Measurements from ENCODE around the gene ANGPT4. TPM values are rescaled to one million over a fixed set of nuclear protein-coding genes. Genes with fewer than 3 reads are reported as not detected.

The ANGPT4 gene
- polyA plus RNA-seq, 1 of the 3 experiments (the other 2 are of a cell fraction): not detected

DNA sequence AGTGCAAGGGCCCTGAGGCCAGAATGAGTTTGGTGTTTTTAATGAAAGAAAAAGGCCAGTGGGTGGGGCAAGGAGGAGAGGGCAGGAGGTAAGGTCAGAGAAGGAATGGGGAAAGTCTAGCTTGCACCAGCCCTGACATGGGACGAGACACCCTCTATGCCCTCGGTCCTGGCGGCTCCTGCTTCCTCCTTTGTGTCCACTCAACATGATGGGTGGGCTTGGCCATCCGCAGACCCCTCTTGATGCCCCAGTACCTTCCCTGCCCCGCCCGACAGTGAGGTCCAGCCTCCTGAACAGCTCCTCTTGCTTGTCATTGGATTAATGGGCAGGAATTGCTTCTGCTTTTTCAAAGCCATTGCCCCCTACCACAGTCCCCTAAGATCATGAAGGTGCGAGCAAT is 33.6 kb upstream of the ANGPT4 start:
- no peak for DNase-seq
- no peaks in the 10 kb centered on the region for H3F3A ChIP-seq (replicated peaks; ENCODE audit: insufficient read depth)
- H3K4me3 ChIP-seq (ENCODE audit: low read depth in 2 of 2, low read length in 1 of 2): no peak overlapping the region
- H4K20me1 ChIP-seq (ENCODE audit: insufficient read depth): no peaks in the 10 kb centered on the region
- no peaks in the 10 kb centered on the region for H3K36me3 ChIP-seq (replicated peaks in 1 of 2; ENCODE audit: control insufficient read depth in 1 of 2, insufficient read depth in 2 of 2, low read length in 1 of 2)
- TF ChIP-seq RAD21 (IDR thresholded peaks at IDR 0.05; ENCODE audit: low read length): no peak
- no peak for TF ChIP-seq GATA2 (CRISPR knock-in tag; IDR thresholded peaks at IDR 0.05)
- TF ChIP-seq POLR2AphosphoS5 (IDR thresholded peaks at IDR 0.05; ENCODE audit: low read depth, low read length): no peak
- no peak for TF ChIP-seq EP300 (IDR thresholded peaks at IDR 0.05; ENCODE audit: borderline replicate concordance in 1 of 2, low read depth in 1 of 2, low read length in 1 of 2)
- TF ChIP-seq YY1 (IDR thresholded peaks at IDR 0.05; ENCODE audit: low read depth): no peak
- ChIA-PET POLR2A (no interaction called here), CTCF (interaction anchor here (0.9 kb wide), 1 partner anchor 131 kb away, joined by 4 read pairs; no protein-coding TSS in a partner anchor)
- no peak overlapping the region for H3K4me2 ChIP-seq
- H3K27me3 ChIP-seq (ENCODE audit: insufficient read depth): no peaks in the 10 kb centered on the region; the same call in 1 of the 2 replicates
- 24% methylated on average over 6 of the region's 7 CpGs for WGBS (ENCODE audit: low lambda C conversion rate)
- no peak overlapping the region for H3K27ac ChIP-seq (ENCODE audit: low read depth in 2 of 2, low read length in 1 of 2)
- H3K4me1 ChIP-seq (ENCODE audit: control insufficient read depth in 1 of 2, insufficient read depth in 2 of 2, low read depth in 1 of 2, low read length in 1 of 2): peaks cover 0 to 4% of the 10 kb centered on the region in 2 experiments; a peak in 1 of 4 replicates
- H3K79me2 ChIP-seq (ENCODE audit: insufficient read depth): no peaks in the 10 kb centered on the region
- H3K9ac ChIP-seq: no peak overlapping the region
- H3K9me2 ChIP-seq: no peaks in the 10 kb centered on the region
- no peak overlapping the region for H2AFZ ChIP-seq (ENCODE audit: low read depth)
- no peaks in the 10 kb centered on the region for H3K9me3 ChIP-seq

DNA sequence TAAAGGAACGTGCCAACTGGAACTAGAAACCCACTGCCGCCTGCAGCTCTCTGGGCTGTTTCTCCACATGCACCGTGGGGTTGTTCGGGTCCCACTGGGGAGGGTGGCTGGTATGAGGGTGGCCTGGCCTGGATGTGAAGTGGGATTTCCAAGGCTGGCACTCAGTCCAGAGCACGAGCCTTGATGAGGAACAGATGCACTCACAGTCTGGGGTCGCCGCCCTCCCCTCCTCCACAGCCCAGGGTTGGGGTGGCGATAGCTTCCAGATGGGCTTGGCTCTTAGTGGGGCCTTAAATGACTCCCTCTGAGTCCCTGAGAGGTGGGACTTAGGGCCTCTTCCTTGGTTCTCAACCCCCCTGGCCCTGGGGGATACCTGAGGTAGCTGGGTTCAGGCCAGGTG is 30.7 kb upstream of the ANGPT4 start:
- 39% methylated on average over 8 of the region's 8 CpGs for WGBS (ENCODE audit: low lambda C conversion rate)
- CTCF ChIA-PET: interaction anchor here (0.9 to 5.7 kb wide), 5 partner anchors 9 to 265 kb away, joined by 3 to 40 read pairs (median 3); no protein-coding TSS in a partner anchor
- H3K9ac ChIP-seq: no peak overlapping the region

More for the DNA sequence above, 30.7 kb upstream of the ANGPT4 start:
- Histone ChIP-seq H3K9me3 (no peaks in the 10 kb centered on the region), H4K20me1 (ENCODE audit: insufficient read depth) (no peaks in the 10 kb centered on the region), H3K9me2 (no peaks in the 10 kb centered on the region), H3K4me3 (ENCODE audit: low read depth in 2 of 2, low read length in 1 of 2) (no peak overlapping the region), H3F3A (replicated peaks; ENCODE audit: insufficient read depth) (no peaks in the 10 kb centered on the region), H3K4me2 (no peak overlapping the region), H3K27ac (ENCODE audit: low read depth in 2 of 2, low read length in 1 of 2) (no peak overlapping the region), H3K36me3 (replicated peaks in 1 of 2; ENCODE audit: control insufficient read depth in 1 of 2, insufficient read depth in 2 of 2, low read length in 1 of 2) (no peaks in the 10 kb centered on the region), H3K4me1 (ENCODE audit: control insufficient read depth in 1 of 2, insufficient read depth in 2 of 2, low read depth in 1 of 2, low read length in 1 of 2) (peaks cover 0 to 4% of the 10 kb centered on the region in 2 experiments; a peak in 1 of 4 replicates), H3K79me2 (ENCODE audit: insufficient read depth) (no peaks in the 10 kb centered on the region), H3K27me3 (ENCODE audit: insufficient read depth) (no peaks in the 10 kb centered on the region), H2AFZ (ENCODE audit: low read depth) (no peak overlapping the region)
- peak; percentile 51 for DNase-seq
- no peak for TF ChIP-seq TCF12 (IDR thresholded peaks at IDR 0.05)
- TF ChIP-seq TEAD4 (IDR thresholded peaks at IDR 0.05; ENCODE audit: borderline replicate concordance, insufficient read depth): no peak
- TF ChIP-seq FOXJ3 (CRISPR knock-in tag; IDR thresholded peaks at IDR 0.05): no peak
- no peak for TF ChIP-seq REST (IDR thresholded peaks at IDR 0.05; ENCODE audit: low read depth, low read length)
- no peak for TF ChIP-seq RFX5 (IDR thresholded peaks at IDR 0.05; ENCODE audit: low read length)
- TF ChIP-seq, protein P1, sequence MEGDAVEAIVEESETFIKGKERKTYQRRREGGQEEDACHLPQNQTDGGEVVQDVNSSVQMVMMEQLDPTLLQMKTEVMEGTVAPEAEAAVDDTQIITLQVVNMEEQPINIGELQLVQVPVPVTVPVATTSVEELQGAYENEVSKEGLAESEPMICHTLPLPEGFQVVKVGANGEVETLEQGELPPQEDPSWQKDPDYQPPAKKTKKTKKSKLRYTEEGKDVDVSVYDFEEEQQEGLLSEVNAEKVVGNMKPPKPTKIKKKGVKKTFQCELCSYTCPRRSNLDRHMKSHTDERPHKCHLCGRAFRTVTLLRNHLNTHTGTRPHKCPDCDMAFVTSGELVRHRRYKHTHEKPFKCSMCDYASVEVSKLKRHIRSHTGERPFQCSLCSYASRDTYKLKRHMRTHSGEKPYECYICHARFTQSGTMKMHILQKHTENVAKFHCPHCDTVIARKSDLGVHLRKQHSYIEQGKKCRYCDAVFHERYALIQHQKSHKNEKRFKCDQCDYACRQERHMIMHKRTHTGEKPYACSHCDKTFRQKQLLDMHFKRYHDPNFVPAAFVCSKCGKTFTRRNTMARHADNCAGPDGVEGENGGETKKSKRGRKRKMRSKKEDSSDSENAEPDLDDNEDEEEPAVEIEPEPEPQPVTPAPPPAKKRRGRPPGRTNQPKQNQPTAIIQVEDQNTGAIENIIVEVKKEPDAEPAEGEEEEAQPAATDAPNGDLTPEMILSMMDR (IDR thresholded peaks at IDR 0.05): no peak
- TF ChIP-seq FOSL2 (IDR thresholded peaks at IDR 0.05; ENCODE audit: borderline replicate concordance, low read depth): no peak
- no peak for TF ChIP-seq POLR2AphosphoS5 (IDR thresholded peaks at IDR 0.05; ENCODE audit: low read depth, low read length)
- TF ChIP-seq GABPA (IDR thresholded peaks at IDR 0.05; ENCODE audit: low read depth): no peak
- TF ChIP-seq TAF1 (IDR thresholded peaks at IDR 0.05; ENCODE audit: borderline replicate concordance, low read depth, low read length): no peak
- TF ChIP-seq RCOR1 (IDR thresholded peaks at IDR 0.05; ENCODE audit: low read length): no peak
- no peak for TF ChIP-seq ZBTB33 (IDR thresholded peaks at IDR 0.05; ENCODE audit: borderline replicate concordance, low read depth)
- TF ChIP-seq, protein P2, sequence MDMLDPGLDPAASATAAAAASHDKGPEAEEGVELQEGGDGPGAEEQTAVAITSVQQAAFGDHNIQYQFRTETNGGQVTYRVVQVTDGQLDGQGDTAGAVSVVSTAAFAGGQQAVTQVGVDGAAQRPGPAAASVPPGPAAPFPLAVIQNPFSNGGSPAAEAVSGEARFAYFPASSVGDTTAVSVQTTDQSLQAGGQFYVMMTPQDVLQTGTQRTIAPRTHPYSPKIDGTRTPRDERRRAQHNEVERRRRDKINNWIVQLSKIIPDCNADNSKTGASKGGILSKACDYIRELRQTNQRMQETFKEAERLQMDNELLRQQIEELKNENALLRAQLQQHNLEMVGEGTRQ (IDR thresholded peaks at IDR 0.05; ENCODE audit: borderline replicate concordance, low read depth, low read length): no peak
- TF ChIP-seq, protein P3, sequence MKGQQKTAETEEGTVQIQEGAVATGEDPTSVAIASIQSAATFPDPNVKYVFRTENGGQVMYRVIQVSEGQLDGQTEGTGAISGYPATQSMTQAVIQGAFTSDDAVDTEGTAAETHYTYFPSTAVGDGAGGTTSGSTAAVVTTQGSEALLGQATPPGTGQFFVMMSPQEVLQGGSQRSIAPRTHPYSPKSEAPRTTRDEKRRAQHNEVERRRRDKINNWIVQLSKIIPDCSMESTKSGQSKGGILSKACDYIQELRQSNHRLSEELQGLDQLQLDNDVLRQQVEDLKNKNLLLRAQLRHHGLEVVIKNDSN (IDR thresholded peaks at IDR 0.05; ENCODE audit: borderline replicate concordance, low read depth): no peak
- no peak for TF ChIP-seq EP300 (IDR thresholded peaks at IDR 0.05; ENCODE audit: borderline replicate concordance in 1 of 2, low read depth in 1 of 2, low read length in 1 of 2)
- POLR2A ChIA-PET: no interaction called here
